HCT116 (cell line): ENCODE measurements around the gene TMEM82. TPM values are rescaled to one million over a fixed set of nuclear protein-coding genes. Genes with fewer than 3 reads are reported as not detected.
"Not testable (repeated sequence)": the region's sequence is repeated elsewhere in the genome, so short reads cannot be mapped to it uniquely, and the experiment has no call there.

Experiments used
- ATAC-seq: fragments of 200-7000 bp; cut with Tn5 transposase; 2 replicates; pipeline ENCODE4 v1.9.1; 2020; ENCODE audit warnings: mild to moderate bottlenecking, moderate library complexity
- BruUV-seq: library from RNA; stranded (reverse); fragments of 400-500 nt; replicated peaks from 2 replicates; lab custom pipeline; 2021; lab: Mats Ljungman, UMichigan
- CTCF ChIA-PET: fragments of 300-600 bp; sonication (Branson Sonifier 250); formaldehyde crosslinking; loops from one replicate; lab custom pipeline; 2021; ENCODE audit warnings: antibody characterized with exemption; lab: Charles Lee
- POLR2A ChIA-PET: fragments of 300-600, 350-600 bp; sonication (Branson Sonifier 250); formaldehyde crosslinking; loops from one replicate; lab custom pipeline; 2021; ENCODE audit warnings: antibody characterized with exemption; lab: Charles Lee
- RAD21 ChIA-PET, 2 experiments: fragments of 300-600 bp; sonication (Branson Sonifier 250); formaldehyde crosslinking; loops; one replicate each; lab custom pipeline; 2023; ENCODE audit warnings: low total read pairs in 2 of 2; ENCODE audit not compliant: uncharacterized antibody in 2 of 2, unreplicated experiment in 2 of 2, low non-redundant PET in 1 of 2; lab: Charles Lee
- DNase-seq: peaks from one replicate; pipeline ENCODE4 v3.0.0-alpha.2; 2010; ENCODE audit warnings: low read depth, low spot score
- H2AFZ ChIP-seq: fragments of 200-600 bp; shearing (Covaris generic), sonication (generic); 2 replicates; pipeline ENCODE4 v1.6.1; 2017; ENCODE audit warnings: low read depth, mixed run types, mixed read lengths, antibody characterized with exemption, low read length; ENCODE audit not compliant: poor library complexity, severe bottlenecking
- H3K27ac ChIP-seq: 2 replicates; pipeline ENCODE4 v1.5.1; 2012; ENCODE audit warnings: low read depth, low read length
- H3K27me3 ChIP-seq: fragments of 200-600 bp; sonication (generic); 2 replicates; pipeline ENCODE4 v1.6.1; 2016; ENCODE audit warnings: mixed run types, low read length, mixed read lengths; ENCODE audit not compliant: insufficient read depth
- H3K36me3 ChIP-seq, 2 experiments: fragments of 200-500 bp in 1 of 2; fragments of 200-600 bp in 1 of 2; sonication (Bioruptor generic) in 1 of 2; sonication (generic) in 1 of 2; 2 replicates each; pipeline versions ENCODE4 v1.5.1 to v1.6.1; 2014 to 2016; ENCODE audit warnings: low read length in 2 of 2, inconsistent platforms in 1 of 2, mixed read lengths in 1 of 2, mixed run types in 1 of 2; ENCODE audit not compliant: insufficient read depth in 2 of 2, control insufficient read depth in 1 of 2
- H3K4me1 ChIP-seq, 2 experiments: fragments of 200-600 bp in 1 of 2; sonication (generic) in 1 of 2; 2 replicates each; pipeline versions ENCODE4 v1.5.1 to v1.6.1; 2012 to 2017; ENCODE audit warnings: low read length in 2 of 2, inconsistent platforms in 1 of 2, mild to moderate bottlenecking in 1 of 2, mixed read lengths in 1 of 2, mixed run types in 1 of 2, moderate library complexity in 1 of 2; ENCODE audit not compliant: insufficient read depth in 2 of 2, control insufficient read depth in 1 of 2
- H3K4me2 ChIP-seq: fragments of 200-600 bp; sonication (generic); 2 replicates; pipeline ENCODE4 v1.6.1; 2017; ENCODE audit warnings: mixed run types, low read length, mixed read lengths
- H3K4me3 ChIP-seq, 2 experiments: fragments of 200-600 bp in 1 of 2; sonication (generic) in 1 of 2; replicated peaks in 1 of 2; 2 replicates each; pipeline ENCODE4 v1.5.1; 2011 to 2016; ENCODE audit warnings: low read length in 2 of 2, control low read depth in 1 of 2, low read depth in 1 of 2, mild to moderate bottlenecking in 1 of 2, mixed read lengths in 1 of 2, mixed run types in 1 of 2
- H3K79me2 ChIP-seq: fragments of 200-600 bp; sonication (generic); 2 replicates; pipeline ENCODE4 v1.6.1; 2017; ENCODE audit warnings: mild to moderate bottlenecking, mixed run types, low read length, moderate library complexity, mixed read lengths; ENCODE audit not compliant: insufficient read depth
- H3K9ac ChIP-seq: fragments of 200-600 bp; sonication (generic); 2 replicates; pipeline ENCODE4 v1.6.1; 2016; ENCODE audit warnings: low read length, mixed read lengths
- H3K9me2 ChIP-seq: fragments of 200-600 bp; sonication (generic), shearing (Covaris generic); 2 replicates; pipeline ENCODE4 v1.6.1; 2017; ENCODE audit warnings: mixed run types, mild to moderate bottlenecking, moderate library complexity; ENCODE audit not compliant: insufficient read depth
- H3K9me3 ChIP-seq, 2 experiments: fragments of 200-500 bp in 1 of 2; fragments of 200-600 bp in 1 of 2; sonication (Bioruptor generic) in 1 of 2; sonication (generic) in 1 of 2; 2 replicates each; pipeline ENCODE4 v1.6.1; 2014 to 2017; ENCODE audit warnings: low read length in 2 of 2, mixed read lengths in 2 of 2, inconsistent platforms in 1 of 2, low read depth in 1 of 2, mild to moderate bottlenecking in 1 of 2, mixed run types in 1 of 2, moderate library complexity in 1 of 2; ENCODE audit not compliant: control insufficient read depth in 1 of 2, insufficient read depth in 1 of 2
- H4K20me1 ChIP-seq: fragments of 200-600 bp; sonication (generic), shearing (Covaris generic); 2 replicates; pipeline ENCODE4 v1.6.1; 2017; ENCODE audit warnings: mixed run types, mild to moderate bottlenecking, moderate library complexity; ENCODE audit not compliant: insufficient read depth
- CBX3 ChIP-seq: IDR thresholded peaks from 2 replicates; pipeline ENCODE4 v1.6.1; 2012; ENCODE audit warnings: low read depth
- CEBPB ChIP-seq: IDR thresholded peaks from 2 replicates; pipeline ENCODE4 v1.6.1; 2012; ENCODE audit warnings: low read depth
- ELF1 ChIP-seq: IDR thresholded peaks from 2 replicates; pipeline ENCODE4 v1.6.1; 2012; ENCODE audit warnings: low read depth, borderline replicate concordance
- FOSL1 ChIP-seq: IDR thresholded peaks from 2 replicates; pipeline ENCODE4 v1.6.1; 2012; ENCODE audit warnings: low read depth
- POLR2AphosphoS5 ChIP-seq: IDR thresholded peaks from 2 replicates; pipeline ENCODE4 v1.6.1; 2011; ENCODE audit warnings: mild to moderate bottlenecking, low read depth, low read length, moderate library complexity
- RAD21 ChIP-seq: IDR thresholded peaks from 2 replicates; pipeline ENCODE4 v1.6.1; 2012; ENCODE audit warnings: low read depth, mild to moderate bottlenecking
- SRF ChIP-seq: IDR thresholded peaks from 2 replicates; pipeline ENCODE4 v1.6.1; 2012; ENCODE audit warnings: low read depth
- YY1 ChIP-seq: IDR thresholded peaks from 2 replicates; pipeline ENCODE4 v1.6.1; 2011; ENCODE audit warnings: low read length, low read depth, moderate library complexity, mild to moderate bottlenecking; ENCODE audit not compliant: insufficient replicate concordance; ENCODE audit errors: extremely low read depth
- intact Hi-C: fragments of 100-400 bp; cut with micrococcal nuclease; formaldehyde crosslinking; loops from 2 replicates; pipeline ENCODE4 v1.10.0; 2022
- total RNA-seq: library from RNA; stranded (reverse); gene quantifications from one replicate; pipeline ENCODE4 v1.2.1, GENCODE V29; 2021; ENCODE audit not compliant: unreplicated experiment
- TF ChIP-seq, protein P1 (sequence below): IDR thresholded peaks from 2 replicates; pipeline ENCODE4 v1.6.1; 2012; ENCODE audit warnings: low read depth

TMEM82 gene
- total RNA-seq, 1 experiment from 2014 or later = not detected

DNA sequence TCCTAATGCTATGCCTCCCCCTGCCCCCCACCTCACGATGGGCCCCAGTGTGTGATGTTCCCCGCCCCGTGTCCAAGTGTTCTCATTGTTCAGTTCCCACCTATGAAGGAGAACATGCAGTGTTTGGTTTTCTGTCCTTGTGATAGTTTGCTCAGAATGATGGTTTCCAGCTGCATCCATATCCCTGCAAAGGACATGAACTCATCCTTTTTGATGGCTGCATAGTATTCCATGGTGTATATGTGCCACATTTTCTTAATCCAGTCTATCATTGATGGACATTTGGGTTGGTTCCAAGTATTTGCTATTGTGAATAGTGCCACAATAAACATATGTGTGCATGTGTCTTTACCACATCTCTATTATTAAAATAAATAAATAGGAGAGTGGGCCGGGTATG, 43.0 kb upstream of the TMEM82 start:
- H3K9ac ChIP-seq, H3K9me3 ChIP-seq, H2AFZ ChIP-seq, BruUV-seq, intact Hi-C loops, DNase-seq, CTCF ChIA-PET, H3K9me2 ChIP-seq, RAD21 ChIA-PET, ATAC-seq, POLR2A ChIA-PET, H3K27ac ChIP-seq, H3K4me3 ChIP-seq, H4K20me1 ChIP-seq, H3K4me1 ChIP-seq, H3K4me2 ChIP-seq, H3K36me3 ChIP-seq, H3K27me3 ChIP-seq: not testable (repeated sequence)
- H3K79me2 ChIP-seq = peaks cover 11% of the 10 kb centered on the region; the same call in 1 of the 2 replicates

DNA sequence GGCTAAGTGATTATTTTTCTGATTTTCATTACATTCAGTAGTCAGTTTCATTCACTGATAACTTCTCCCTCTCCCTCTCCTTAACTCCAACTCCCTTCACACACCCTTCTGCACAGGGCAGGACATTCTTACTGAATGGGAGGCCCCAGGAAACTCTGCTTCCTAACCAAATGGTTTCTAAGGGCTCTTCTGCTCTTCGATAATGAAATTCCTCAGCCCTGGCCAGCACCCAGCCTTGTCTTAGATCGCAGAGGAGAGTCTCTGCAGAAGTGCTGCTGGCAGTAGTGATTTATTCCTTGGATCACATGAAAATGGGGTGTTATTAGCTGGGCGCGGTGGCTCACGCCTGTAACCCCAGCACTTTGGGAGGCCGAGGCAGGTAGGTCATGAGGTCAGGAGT, 41.8 kb upstream of the TMEM82 start:
- H3K9me3 ChIP-seq = no peaks in the 10 kb centered on the region
- TF ChIP-seq CBX3 (no peak), POLR2AphosphoS5 (no peak), FOSL1 (no peak), ELF1 (no peak), SRF (no peak), CEBPB (no peak), YY1 (no peak), RAD21 (no peak)
- TF ChIP-seq, protein P1, sequence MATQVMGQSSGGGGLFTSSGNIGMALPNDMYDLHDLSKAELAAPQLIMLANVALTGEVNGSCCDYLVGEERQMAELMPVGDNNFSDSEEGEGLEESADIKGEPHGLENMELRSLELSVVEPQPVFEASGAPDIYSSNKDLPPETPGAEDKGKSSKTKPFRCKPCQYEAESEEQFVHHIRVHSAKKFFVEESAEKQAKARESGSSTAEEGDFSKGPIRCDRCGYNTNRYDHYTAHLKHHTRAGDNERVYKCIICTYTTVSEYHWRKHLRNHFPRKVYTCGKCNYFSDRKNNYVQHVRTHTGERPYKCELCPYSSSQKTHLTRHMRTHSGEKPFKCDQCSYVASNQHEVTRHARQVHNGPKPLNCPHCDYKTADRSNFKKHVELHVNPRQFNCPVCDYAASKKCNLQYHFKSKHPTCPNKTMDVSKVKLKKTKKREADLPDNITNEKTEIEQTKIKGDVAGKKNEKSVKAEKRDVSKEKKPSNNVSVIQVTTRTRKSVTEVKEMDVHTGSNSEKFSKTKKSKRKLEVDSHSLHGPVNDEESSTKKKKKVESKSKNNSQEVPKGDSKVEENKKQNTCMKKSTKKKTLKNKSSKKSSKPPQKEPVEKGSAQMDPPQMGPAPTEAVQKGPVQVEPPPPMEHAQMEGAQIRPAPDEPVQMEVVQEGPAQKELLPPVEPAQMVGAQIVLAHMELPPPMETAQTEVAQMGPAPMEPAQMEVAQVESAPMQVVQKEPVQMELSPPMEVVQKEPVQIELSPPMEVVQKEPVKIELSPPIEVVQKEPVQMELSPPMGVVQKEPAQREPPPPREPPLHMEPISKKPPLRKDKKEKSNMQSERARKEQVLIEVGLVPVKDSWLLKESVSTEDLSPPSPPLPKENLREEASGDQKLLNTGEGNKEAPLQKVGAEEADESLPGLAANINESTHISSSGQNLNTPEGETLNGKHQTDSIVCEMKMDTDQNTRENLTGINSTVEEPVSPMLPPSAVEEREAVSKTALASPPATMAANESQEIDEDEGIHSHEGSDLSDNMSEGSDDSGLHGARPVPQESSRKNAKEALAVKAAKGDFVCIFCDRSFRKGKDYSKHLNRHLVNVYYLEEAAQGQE = no peak
- H3K4me1 ChIP-seq = peaks cover 0 to 3% of the 10 kb centered on the region in 2 experiments; a peak in 1 of 4 replicates
- no peak overlapping the region for H3K27ac ChIP-seq
- H3K36me3 ChIP-seq = no peaks in the 10 kb centered on the region
- H2AFZ ChIP-seq = no peak overlapping the region
- peaks cover 11% of the 10 kb centered on the region; the same call in 1 of the 2 replicates for H3K79me2 ChIP-seq
- H3K27me3 ChIP-seq = no peaks in the 10 kb centered on the region
- intact Hi-C loops = no loop called here
- POLR2A ChIA-PET = no interaction called here
- H4K20me1 ChIP-seq = no peaks in the 10 kb centered on the region
- RAD21 ChIA-PET = no interaction called here
- ATAC-seq (no peak), DNase-seq (no peak)
- H3K4me2 ChIP-seq = no peak overlapping the region
- H3K9me2 ChIP-seq = no peaks in the 10 kb centered on the region
- BruUV-seq = no TSS peak
- no peak overlapping the region for H3K4me3 ChIP-seq
- no peak overlapping the region for H3K9ac ChIP-seq
- CTCF ChIA-PET = no interaction called here
